Tibial nerve (tissue), 3 donors: ENCODE measurements around the gene DHX15.

ENCODE experiments used
- CTCF ChIP-seq, 5 experiments: fragments of 200-600 bp in 3 of 5; fragments of 450-650 bp in 2 of 5; sonication (generic) in 3 of 5; IDR thresholded peaks; one replicate each; pipeline ENCODE4 v1.5.1; 2016 to 2019; ENCODE audit warnings: antibody characterized with exemption in 5 of 5, mild to moderate bottlenecking in 3 of 5, moderate library complexity in 2 of 5
- POLR2A ChIP-seq, 2 donors: fragments of 450-650 bp; IDR thresholded peaks; one replicate each; pipeline ENCODE4 v1.6.1; 2017; ENCODE audit warnings: antibody characterized with exemption in 2 of 2, mild to moderate bottlenecking in 2 of 2, moderate library complexity in 2 of 2

- TF ChIP-seq CTCF (IDR thresholded peaks at IDR 0.05) = no peak
- TF ChIP-seq POLR2A (IDR thresholded peaks at IDR 0.05) = no peak
Measured at GRCh38 chr4:24624381-24624780, 40.0 kb upstream of the DHX15 start.
